Measurements from ENCODE around the gene ZNF541.

The ZNF541 gene

GRCh38 chr19:47544075-47544474 is 28.9 kb downstream of the ZNF541 start:
- in situ Hi-C loops (cut with MboI; ENCODE audit: low sequenced_read_pairs) = no loop called here

GRCh38 chr19:47542030-47542475 is 30.9 kb downstream of the ZNF541 start:
- in situ Hi-C loops (cut with MboI; ENCODE audit: low sequenced_read_pairs) = no loop called here

GRCh38 chr19:47541518-47541917 is 31.4 kb downstream of the ZNF541 start:
- in situ Hi-C loops (cut with MboI; ENCODE audit: low sequenced_read_pairs) = no loop called here

GRCh38 chr19:47540748-47541147 is 32.2 kb downstream of the ZNF541 start:
- in situ Hi-C loops (cut with MboI; ENCODE audit: low sequenced_read_pairs) = no loop called here

GRCh38 chr19:47539747-47540311 is 33.1 kb downstream of the ZNF541 start:
- in situ Hi-C loops (cut with MboI; ENCODE audit: low sequenced_read_pairs) = no loop called here

- in situ Hi-C loops (cut with MboI; ENCODE audit: low sequenced_read_pairs) = no loop called here
Measured at GRCh38 chr19:47538812-47539211, 34.1 kb downstream of the ZNF541 start.

- in situ Hi-C loops (cut with MboI; ENCODE audit: low sequenced_read_pairs) = no loop called here
Measured at GRCh38 chr19:47537493-47537892, 35.5 kb downstream of the ZNF541 start.

- in situ Hi-C loops (cut with MboI; ENCODE audit: low sequenced_read_pairs) = no loop called here
Measured at GRCh38 chr19:47534628-47535027, 38.3 kb downstream of the ZNF541 start.

GRCh38 chr19:47531640-47532387 is 41.1 kb downstream of the ZNF541 start:
- in situ Hi-C loops (cut with MboI; ENCODE audit: low sequenced_read_pairs) = no loop called here

GRCh38 chr19:47529018-47529742 is 43.8 kb downstream of the ZNF541 start:
- in situ Hi-C loops (cut with MboI; ENCODE audit: low sequenced_read_pairs) = no loop called here

GRCh38 chr19:47526798-47527197 is 46.1 kb downstream of the ZNF541 start:
- in situ Hi-C loops (cut with MboI; ENCODE audit: low sequenced_read_pairs) = no loop called here

- in situ Hi-C loops (cut with MboI; ENCODE audit: low sequenced_read_pairs) = no loop called here
Measured at GRCh38 chr19:47523473-47523872, 49.5 kb downstream of the ZNF541 start.
